Epidermal melanocyte (primary cell): Measurements from ENCODE around the gene PTS.
A peak's percentile ranks its signal among the peaks of the same experiment; 100 is the strongest.
"Not testable (repeated sequence)": the region's sequence is repeated elsewhere in the genome, so short reads cannot be mapped to it uniquely, and the experiment has no call there.

ENCODE experiments used
- DNase-seq: peaks from one replicate; pipeline ENCODE4 v3.0.0; 2011; ENCODE audit warnings: low spot score; ENCODE audit not compliant: insufficient read length

PTS gene

DNA sequence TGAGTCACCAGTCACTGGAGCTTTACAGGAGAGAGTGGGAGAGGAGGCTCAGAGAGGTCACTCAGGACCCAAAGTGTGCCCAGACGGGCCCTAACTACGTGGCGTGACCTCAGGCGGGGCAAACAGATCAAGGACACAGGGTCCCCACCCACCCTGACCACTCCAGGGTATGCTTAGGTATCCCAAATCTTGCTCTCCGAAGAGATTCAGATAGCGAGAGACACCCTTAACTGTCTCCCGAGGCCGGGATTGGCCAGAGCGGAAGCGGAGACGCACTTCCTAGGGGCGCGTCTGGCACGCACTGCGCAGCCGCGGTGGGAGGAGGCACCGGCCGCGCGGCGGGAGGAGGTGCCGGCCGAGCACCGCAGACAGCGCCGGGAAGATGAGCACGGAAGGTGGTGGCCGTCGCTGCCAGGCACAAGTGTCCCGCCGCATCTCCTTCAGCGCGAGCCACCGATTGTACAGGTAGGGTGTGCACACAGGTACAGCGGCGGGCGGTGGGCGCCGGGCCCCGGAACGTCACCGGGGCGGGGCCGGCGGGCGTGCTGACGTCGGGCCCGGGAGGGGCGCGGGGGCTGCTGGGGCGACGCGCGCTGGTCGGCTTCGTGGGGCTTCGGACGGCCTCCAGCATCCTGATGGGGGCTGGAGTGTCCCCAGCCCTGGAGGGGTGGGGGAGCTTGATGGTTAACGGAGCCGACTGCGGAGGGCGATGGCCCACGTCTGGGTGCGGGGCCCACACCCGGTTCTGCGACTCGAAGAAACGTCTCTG, at the start of gene PTS:
Gene PTS (plus strand): TSS at position 367 of the 769 bp plus-strand sequence. CDS start 16 bp downstream, at position 383.
- peak; percentile 95 for DNase-seq

DNA sequence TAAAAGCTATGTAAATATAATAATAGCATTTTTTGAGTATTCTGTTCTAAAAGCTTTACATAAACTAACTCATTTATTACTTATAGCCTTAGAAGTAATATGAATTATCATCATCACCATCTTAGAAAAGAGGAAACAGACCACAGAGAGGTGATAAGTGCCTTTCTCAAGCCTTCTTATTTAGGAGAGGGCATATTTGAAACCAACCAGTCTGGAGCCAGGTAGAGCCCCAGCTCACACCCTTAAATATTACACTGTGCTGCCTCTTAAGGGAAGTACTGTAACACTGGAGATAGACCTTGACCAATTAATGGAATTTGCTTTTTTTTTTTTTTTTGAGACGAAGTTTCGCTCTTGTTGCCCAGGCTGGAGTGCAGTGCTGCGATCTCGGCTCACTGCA, 48.6 kb upstream of the PTS start:
- DNase-seq = no peak

DNA sequence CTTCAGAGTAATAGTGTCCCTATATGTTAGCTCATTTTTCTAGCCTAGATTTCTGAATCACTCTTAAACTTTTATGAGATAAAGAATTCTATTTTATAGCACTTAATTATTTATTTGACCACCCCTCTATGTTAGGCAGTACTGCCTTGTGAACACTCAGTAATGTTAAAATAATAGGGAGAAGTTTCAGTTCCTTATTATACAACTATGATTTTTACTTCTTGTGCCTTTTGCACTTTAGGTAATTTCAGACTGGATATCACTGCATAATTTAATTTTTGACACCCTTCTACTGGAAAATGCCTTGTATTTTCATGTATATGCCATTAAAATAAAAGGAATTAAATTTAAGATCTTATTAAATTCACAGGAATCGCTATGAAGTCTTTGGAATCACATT, 47.8 kb upstream of the PTS start:
- DNase-seq = no peak

DNA sequence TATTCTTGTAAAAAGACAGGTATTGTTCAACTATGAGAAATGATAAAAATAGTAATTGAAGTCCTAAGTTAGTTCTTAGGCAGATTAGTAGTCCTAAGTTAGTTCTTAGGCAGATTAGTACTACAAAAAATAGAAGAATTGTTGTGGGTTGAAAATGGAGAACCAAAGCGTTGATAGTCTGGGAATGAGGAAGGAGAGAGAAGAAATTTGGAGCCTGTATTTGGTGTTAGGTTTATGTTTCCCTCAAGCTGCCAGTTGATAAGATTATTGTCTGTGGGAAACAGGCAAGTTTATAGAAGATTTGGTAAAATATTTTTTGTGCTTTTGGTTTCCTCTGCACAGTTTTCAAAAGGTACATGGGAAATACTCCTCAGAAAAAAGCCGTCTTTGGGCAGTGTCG, 47.3 kb upstream of the PTS start:
- no peak for DNase-seq

DNA sequence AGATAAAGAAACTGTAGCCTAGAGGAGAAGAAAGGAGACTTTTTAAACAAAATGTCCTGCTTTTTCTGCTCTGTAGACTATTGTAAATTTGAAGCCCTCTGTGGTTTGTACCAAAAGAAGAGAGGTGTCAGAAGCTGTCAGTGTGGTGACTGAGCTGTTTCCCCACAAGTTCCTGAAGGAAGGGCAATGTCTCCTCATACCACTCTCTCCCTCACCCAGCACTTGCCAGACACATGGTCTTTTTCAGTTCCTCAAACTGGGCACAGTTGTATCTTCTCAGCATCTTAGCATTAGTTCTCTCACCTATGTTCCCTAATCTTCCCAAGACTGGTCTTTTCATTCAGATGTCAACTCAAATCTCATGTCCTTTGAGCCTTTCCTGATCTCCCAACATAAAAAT, 46.6 kb upstream of the PTS start:
- DNase-seq = no peak

DNA sequence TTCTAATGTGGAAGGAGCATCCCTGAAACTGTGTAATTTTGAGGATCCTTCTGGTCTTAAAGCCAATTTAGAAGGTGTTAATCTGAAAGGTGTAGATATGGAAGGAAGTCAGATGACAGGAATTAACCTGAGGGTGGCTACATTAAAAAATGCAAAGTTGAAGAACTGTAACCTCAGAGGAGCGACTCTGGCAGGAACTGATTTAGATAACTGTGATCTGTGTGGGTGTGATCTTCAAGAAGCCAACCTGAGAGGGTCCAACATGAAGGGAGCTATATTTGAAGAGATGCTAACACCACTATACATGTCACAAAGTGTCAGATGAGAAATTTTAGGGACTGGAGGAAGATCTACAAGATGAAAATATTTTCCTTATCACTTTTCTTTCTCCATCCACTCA, 43.4 kb upstream of the PTS start:
- DNase-seq = no peak

DNA sequence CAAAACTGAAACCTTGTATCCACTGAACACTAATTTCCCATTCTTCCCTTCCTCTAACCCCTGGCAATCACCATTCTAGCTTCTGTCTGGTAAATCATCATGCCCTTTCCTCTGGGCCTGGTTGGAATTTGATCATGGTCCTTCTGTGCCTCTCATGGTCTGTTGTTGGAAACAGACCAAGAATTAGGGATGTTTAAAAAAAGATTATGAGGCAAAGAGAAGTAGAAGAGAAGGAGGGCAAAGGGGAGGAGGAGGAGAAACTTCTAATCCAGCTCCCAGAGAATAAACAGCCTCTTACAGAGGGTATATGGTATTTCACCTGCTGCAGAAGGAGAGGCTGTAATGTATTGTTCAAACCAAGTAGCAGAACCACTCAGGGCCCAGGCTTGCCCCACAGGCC, 40.3 kb upstream of the PTS start:
- DNase-seq = no peak

DNA sequence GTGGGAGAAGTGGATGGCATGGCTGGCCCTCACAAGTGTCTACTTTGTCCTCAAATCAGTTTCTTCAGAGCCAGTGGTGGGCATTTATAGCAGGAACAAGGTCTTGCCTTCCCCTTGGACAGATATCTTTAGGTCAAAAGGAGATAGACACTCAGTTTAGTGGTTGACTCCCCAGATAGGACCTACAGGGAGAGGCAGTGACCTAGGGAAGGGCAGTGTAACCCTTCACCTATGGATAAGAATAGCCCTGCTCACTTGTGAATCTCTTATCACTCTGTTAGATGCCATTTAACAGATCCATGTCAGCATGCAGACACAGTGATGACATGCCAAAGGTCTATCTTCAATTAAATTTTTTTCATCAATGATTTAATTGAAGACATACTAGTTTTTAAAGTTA, 39.9 kb upstream of the PTS start:
- no peak for DNase-seq

DNA sequence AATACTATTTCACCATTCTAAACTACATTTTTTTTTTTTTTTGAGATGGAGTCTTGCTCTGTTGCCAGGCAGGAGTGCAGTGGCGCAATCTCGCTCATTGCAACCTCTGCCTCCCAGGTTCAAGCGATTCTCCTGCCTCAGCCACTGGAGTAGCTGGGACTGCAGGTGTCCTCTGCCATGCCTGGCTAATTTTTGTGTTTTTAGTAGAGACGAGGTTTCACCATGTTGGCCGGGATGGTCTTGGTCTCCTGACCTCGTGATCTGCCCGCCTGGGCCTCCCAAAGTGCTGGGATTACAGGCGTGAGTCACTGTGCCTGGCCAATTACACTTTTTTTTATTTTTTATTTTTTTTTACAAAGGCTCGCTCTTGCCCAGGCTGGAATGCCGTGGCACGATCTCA, 31.1 kb upstream of the PTS start:
- DNase-seq = not testable (repeated sequence)

DNA sequence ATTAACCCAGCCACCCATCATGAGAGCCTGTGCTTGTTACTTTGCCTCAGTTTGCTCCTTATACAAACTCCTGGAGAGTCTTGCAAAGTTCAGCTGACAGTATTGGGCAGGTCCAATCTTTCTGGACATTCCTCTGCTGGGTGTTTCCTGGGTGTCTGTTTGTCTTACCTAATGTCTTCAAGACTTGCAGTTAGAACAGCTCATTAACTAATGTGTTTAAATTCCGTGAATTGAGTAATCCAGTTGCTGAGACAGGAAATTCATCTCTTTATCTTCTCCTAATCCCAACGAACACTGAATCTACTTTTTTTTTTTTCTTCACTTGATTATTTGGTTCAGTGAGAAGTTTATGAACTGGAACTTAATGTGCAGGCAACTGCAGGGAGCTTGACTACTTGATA, 30.3 kb upstream of the PTS start:
- DNase-seq = no peak

DNA sequence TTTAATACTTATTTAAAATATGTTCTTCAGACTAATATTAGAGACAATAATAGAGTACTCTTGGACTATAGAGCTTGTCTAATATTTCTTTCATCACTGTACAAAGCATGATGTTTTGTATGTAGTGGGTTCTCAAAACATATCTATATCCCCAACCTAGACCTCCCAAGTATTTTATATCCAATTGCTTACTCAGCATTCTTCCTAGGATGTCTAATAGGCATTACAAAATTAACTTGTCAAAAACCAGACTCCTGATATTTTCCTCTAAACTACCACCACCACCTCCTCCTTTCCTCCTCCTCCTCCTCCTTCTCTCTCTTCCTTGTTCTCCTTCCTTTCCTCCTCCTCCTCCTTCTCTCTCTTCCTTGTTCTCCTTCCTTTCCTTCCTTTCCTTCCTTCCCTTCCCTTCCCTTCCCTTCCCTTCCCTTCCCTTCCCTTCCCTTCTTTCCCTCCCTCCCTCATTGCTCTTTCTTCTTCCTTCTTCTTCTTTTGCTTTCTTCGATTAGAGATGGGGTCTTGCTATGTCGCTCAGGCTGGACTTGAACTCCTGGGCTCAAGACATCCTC, 29.6 kb upstream of the PTS start:
- no peak for DNase-seq

DNA sequence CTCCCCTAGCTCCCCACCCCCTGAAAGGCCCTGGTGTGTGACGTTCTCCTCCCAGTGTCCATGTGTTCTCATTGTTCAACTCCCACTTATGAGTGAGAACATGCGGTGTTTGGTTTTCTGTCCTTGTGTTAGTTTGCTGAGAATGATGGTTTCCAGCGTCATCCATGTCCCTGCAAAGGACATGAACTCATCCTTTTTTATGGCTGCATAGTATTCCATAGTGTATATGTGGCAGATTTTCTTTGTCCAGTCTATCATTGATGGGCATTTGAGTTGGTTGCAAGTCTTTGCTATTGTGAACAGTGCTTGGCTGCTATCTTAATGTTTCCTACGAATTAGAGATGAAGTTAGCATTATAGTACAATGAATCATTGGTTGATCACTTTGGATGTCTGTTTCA, 27.1 kb upstream of the PTS start:
- not testable (repeated sequence) for DNase-seq

DNA sequence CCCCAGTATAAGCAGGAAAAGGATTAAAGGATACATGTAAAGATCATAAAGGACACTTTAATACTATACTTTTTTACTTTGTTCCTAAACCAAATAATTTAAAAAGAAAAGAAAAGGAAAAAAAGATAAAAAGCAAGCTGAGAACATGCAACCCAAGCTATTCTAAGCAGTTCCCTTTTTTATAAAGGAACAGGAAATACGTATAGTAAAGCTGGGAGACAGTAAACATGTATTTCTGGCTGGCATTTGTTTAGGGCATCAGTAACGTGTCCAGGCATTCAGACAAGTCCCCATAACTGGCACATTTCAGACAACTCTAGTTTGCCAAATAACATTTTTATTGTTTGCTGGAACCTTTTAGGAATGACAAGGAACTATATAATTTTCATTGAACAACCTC, 26.0 kb upstream of the PTS start:
- DNase-seq = no peak

DNA sequence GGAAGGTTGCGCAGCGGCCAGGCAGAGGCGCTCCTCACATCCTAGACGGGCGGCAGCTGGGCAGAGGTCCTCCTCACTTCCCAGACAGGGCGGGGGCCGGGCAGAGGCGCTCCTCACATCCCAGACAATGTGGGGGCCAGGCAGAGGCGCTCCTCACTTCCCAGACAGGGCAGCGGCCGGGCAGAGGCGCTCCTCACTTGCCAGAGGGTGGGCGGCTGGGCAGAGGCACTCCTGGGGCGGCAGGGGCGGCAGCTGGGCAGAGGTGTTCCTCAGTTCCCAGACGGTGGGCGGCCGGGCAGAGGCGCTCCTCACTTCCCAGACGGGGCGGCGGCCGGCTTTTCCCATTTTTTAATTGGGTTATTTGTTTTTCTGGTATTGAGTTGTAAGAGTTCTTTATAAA, 20.2 kb upstream of the PTS start:
- DNase-seq = no peak

DNA sequence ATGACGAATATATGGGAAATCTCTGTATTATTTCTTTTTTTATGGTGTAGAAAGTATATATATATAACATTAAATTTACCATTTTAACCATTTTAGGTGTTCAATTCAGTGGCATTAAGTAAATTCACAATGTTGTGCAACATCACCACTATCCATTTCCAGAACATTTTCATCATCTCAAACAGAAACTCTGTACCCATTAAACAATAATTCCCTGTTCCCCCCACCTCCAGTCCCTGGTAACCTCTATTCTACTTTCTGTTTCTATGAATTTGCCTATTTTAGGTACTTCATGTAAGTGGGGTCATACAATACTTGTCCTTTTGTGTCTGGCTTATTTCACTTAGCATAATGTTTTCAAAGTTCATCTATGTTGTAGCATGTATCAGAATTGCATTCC, 15.3 kb upstream of the PTS start:
- DNase-seq = no peak

DNA sequence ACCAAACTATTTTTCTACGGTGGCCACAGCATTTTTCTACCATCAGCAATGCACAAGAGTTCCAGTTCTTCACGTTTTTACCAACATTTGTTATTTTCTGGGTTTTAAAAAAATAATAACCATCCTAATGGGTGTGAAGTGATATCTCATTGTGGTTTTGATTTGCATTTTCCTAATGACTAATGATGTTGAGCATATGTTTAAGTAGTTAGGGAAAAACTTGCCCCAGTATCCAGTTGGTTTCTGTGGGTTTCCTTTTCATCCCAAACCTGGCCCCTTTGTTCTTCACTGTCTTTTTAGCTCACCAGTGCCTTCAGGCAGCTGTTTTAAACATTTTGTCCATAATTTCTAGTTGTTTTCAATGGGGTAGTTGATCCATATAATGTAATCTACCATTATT, 14.7 kb upstream of the PTS start:
- no peak for DNase-seq

DNA sequence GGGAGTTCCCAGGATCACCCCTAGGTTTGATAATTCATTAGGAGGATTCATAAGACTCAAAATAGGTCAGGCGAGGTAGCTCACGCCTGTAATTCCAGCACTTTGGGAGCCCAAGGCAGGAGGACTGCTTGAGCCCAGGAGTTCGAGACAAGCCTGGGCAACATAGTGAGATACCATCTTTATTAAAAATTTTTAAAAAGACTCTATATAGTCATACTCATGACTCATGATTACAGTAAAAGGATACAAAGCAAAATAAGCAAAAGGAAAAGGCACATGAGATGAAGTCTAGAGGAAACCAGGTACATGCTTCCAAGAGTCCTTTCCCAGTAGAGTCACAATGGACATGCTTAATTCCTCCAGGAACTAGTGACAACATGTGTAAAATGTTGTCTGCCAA, 13.9 kb upstream of the PTS start:
- DNase-seq = no peak

DNA sequence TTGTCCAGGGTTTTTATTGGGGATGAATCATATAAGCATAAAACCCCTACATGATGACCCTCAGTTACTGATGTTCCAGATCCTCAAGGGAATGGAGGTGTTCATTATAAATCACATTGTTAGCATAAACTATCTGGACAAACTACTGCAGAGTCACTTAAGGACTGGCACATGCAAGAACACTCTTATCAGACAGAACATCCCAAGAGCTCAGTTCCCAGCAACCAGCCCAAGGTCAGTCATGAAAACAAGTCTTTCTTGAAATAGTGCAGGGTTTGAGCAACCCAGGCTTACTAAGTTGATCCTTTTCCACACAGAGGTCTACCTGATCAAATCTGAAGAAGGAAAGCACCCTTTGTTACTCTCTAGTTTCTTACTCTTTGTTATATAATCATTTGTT, 13.5 kb upstream of the PTS start:
- DNase-seq = no peak

DNA sequence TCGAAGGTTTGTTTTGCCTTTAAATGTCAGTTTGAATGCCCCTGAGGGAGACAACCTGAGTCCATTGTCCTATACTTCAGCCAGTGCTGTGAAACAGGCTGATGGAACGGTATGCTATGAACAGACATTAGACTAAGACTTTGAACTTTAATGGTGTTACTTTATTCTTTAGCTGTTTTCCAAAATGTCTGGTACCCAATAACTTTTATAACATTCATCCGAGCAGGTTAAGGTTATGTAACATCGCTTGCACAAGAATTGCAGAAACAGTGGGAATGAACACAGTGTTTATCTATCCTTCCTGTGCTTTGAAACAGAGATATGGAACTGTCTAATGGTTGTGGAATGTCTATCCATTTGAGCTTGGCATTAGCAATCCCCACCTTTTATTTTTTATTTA, 12.5 kb upstream of the PTS start:
- DNase-seq = no peak

DNA sequence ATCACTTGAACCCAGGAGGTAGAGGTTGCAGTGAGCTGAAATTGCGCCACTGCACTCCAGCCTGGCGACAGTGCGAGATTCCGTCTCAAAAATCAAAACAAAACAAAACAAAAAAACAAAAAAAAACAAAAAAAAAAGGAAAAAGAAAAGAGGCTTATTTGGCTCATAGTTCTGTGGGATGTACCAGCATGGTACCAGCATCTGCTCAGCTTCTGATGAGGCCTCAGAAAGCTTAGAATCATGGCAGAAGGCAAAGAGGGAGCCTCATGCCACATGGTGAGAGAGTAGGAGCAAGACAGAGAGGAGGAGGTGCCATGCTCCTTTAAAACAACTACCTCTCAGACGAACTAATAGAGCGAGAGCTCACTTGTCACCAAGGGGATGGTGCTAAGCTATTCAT, 10.6 kb upstream of the PTS start:
- DNase-seq = no peak

DNA sequence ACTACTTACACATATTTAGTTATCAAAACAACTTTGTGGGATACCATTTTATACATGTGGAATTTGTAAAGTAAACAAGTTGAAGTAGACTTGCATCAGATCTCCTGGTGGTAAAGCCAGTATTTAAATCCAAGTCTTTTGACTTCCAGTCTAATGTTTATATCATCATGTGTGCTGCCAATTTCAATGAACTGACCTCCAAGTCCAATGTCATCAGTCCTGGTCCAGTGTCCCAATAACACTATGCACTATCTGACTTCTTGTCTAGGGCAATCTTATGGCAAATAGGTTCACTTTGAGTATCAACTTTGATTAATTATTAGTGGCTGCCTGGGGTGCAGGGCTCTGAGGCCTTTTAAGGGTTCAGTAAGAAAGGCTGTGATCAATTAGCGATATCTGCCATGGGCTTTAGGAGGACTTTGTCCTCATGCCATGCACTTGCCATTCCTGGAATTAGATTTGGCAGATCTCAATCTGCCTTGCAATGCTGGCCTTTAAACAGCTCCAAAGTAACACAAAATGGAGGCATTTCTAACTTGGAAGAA, 9.6 kb upstream of the PTS start:
- DNase-seq = no peak

DNA sequence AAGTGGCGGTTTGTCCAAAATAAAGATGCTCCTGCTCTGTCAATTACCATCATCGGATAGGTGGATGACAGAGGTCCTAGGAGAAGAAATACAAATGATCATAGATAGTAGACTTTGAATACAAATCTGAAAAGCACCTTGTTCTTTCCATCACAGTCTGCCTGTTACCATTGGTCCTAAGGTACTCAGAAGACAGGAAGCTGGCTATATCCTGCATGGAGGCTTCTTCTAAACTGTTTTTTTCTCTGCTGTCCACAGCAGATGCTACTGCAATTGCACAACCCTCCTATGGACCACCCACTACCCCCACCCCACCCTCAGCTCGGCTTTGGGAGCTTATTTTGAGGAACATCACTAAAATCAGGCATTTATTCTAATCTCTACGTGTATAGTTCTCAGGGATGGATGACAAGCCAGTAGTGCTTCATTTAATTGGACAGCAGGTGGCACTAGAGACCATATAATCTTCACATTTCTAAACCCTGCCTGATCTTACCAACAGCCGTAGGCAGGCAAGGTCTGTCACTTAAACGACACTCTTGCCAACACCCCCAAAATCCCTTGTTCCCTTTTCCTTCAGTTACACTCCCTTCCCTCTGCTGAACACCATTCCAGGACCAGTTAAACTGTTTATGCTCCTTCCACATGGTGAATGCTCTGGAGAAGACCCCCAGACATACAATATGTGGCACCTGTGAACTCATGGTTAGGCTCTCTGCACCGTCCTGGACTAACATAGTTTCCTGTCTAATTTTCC, 6.6 kb upstream of the PTS start:
- DNase-seq = peak; percentile 46
